Cerebellar nuclear complex (tissue), 1 donor: Measurements from ENCODE around the gene ZNF341.
A peak's percentile ranks its signal among the peaks of the same experiment; 100 is the strongest.

ENCODE experiments used
- DNase-seq, 2 experiments: peaks; one replicate each; lab custom pipeline; 2025; lab: John Stamatoyannopoulos, UW

ZNF341 gene

DNA sequence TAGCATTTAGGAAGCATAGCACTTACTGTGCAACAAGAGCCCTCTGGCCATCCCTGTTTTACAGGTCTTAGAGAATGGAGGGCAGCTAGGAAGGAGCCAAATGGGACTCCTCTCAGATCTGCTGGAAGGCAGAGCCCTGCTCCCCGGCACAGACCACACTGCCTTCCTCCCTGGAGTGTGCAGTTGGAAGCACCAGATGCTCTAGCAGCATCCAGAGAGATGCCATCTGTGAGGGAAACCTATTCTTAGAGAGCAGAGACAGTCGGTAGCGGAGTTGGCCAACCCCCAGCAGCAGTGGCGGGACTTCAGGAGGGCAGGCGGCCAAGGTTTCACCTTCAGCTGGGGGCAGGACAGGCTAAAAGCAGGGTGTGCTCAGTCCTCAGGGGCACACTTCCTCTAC lies 28.9 kb upstream of the ZNF341 start:
- DNase-seq = peak; percentile 65 to 95

DNA sequence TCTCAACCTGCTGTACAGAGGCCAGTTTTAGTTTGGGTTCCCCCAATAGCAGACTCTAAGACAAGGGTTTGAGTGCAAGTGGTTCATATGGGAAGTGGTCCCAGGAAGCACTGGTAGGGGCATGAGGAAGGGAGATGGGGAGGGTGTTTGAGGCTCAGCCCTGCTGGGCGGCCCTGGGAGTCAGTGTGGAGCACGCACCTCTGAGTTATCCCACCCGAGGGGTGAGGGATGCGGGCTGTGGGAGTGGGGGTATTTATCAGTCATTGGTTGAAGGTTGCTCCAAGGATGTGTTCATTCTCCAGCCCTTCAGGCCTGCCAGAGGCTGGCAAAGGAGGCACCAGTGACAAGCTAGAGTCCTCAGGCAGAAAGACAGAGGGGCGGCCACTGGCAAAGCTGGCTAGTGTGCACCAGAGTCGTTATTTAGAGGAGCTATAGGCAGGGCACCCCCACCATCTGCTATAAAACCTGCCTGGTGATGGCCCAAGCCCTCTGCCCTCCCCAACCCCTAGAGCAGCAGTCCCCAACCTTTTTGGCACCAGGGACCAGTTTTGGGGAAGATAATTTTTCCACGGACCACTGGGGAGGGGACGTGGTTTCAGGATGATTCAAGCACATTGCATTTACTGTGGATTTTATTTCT lies 28.2 kb upstream of the ZNF341 start:
- no peak for DNase-seq

DNA sequence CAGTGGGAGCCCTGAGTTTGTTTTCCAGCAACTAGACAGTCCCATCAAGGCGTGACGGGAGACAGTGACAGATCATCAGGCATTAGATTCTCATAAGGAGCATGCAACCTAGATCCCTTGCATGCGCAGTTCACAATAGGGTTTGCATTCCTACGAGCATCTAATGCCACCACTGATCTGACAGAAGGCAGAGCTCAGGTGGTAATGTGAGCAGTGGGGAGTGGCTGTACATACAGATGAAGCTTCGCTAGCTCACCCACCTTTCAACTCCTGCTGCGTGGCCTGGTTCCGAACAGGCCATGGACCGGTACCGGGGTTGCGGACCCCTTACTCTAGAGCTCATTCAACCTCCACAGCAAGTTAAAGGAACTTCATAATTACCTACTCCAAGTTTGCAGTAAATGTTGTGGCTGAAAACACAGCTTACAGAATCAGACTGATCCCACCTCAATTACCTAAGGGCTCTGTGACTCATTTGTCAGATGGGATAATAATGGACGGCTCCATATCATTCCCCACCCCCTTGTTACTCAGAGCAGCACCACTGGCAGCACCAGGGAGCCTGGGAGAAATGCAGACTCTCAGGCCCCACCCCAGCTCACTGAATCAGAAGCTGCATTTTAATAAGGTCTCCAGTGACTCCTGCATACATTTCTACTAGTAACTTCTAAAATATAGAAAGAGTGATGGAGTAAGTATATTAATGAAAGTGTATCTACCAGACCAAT lies 27.4 kb upstream of the ZNF341 start:
- DNase-seq = no peak

DNA sequence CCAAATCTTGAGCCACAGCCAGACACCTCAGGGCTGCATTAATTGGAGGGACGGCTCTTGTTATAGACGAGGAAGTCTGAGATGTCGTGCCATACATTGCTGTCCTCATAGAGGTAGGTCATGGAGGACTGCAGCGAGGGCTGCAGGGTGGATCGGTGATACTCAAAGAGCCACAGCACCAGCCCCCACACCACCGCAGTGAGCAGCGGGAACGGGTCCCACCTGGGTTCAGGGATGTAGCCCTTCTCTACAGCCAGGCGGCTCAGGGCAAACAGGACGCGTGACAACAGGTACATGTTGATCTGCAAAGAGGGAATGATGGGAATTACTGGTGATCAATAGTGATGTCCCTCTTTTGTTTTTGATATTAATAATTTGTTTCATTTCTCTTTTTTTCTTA lies 24.1 kb upstream of the ZNF341 start:
- DNase-seq = no peak

DNA sequence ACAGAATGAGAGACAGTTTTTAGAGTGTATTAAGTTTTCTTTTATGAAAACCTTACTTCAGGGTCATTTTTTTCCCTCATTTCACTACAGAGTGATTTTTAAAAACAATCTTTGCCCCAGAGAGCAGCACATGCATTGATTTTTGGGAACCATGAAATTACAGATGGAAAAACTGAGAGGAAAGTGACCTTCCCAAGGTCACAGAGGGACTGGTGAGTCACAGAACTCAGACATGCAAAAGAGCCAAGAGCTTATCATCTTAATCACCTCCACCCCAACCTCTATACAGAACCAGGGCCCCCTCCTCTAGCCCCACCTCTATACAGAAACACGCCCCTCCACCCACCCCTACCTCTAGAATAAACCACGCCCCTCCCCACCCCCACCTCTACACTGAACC lies 22.4 kb upstream of the ZNF341 start:
- no peak for DNase-seq

DNA sequence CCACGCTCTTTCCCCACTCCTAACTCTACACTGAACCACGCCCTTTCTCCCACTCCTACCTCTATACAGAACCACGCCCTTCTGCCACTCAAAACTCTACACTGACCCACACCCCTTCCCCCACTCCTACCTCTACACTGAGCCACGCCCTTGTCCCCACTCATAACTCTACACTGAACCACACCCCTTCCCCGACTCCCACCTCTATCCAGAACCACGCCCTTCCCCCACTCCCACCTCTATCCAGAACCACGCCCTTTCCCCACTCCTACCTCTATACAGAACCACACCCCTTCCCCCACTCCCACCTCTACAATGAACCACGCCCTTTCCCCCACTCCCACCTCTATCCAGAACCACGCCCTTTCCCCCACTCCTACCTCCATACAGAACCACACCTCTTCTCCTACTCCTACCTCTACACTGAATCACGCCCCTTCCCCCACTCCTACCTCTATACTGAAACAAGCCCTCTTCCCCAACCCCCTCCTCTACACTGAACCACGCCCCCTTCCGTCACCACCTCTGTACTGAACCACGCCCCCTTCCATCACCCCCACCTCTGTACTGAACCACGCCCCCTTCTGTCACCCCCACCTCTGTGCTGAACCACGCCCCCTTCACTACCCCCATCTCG lies 21.8 kb upstream of the ZNF341 start:
- DNase-seq = no peak

DNA sequence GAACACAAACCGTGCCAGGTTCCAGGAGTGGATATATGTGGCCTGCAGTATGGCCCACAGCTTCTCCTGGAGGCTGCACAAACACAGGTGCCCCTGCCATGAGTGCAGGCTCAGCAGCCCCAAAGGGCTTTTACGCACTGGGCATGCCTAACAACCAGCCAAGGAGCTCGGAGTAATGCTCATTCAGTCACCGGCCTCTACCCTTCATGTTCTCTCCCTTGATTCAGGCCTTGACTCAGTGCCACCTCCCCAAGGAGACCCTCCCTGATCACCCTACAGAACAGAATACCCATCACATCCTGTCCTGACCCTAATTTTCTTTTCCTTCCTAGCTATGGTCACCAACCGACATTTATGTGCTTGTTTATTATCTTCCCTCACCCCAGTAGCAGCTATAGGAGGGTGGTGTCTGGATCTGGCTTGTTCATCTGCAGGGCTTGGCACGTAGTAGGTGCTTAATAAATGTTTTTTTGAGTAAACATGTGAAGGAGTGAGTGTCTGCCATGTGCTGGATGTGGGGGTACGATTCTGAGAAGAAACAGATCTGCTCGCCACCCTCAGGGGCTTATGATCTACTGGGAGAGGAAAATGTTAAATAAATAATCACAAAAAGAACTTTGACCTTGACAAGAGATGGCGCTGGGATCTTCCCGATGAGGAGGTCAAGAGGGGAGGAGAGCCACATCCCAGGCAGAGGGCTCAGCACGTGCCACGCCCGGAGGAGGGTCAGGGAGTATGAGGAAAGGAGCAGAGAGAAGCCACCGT lies 20.9 kb upstream of the ZNF341 start:
- no peak for DNase-seq

DNA sequence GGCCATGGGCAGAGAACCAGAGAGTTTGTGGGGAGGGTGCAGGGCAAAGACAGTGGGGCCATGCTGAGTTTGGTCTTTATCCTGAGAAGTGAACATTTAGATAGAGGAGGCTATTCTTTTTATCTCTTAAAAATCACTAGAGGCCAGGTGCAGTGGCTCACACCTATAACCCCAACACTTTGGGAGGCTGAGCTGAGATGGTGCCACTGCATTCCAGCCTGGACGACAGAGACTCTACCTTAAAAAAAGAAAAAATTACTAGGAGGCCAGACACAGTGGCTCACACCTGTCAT lies 20.4 kb upstream of the ZNF341 start:
- no peak for DNase-seq

DNA sequence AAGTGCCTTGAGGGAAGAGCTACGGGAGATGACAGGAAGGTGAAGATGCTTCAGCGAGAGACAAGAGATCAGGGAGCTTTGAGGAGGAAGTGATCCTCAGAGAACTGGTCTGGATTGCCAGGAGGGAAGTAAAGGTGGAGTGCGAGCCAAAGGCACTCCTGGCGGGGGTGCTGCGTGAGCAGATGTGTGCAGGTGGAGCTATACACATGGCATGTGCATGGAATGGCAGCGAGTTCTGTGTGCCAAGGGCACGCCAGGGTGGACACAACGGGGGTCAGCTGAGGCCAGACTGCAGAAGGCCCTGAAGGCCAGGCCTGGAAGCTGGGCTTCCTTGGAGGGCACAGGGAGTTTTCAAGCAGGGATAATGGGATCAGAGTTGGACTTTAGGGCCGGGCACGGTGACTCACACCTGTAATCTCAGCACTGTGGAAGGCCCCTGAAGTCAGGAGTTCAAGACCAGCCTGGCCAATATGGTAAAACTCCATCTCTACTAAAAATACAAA lies 17.9 kb upstream of the ZNF341 start:
- DNase-seq = no peak

DNA sequence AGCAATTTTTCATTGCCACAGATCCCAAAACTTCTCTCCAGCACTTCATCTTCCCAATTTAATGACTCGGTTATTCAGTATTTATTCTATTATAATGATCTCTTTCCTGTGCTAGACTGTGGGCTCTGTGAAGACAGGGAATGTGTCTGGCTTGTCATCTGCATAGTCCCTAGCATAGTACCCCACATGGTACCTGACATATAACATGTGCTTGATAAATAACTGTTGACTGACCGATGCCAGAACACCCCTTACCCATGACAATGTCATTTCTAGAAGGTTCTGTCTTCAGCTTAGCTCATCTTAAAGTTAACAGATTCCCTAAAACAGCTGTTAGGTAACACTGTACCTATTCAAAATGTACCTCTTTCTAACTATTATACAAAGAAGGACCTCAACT lies 15.3 kb upstream of the ZNF341 start:
- no peak for DNase-seq

DNA sequence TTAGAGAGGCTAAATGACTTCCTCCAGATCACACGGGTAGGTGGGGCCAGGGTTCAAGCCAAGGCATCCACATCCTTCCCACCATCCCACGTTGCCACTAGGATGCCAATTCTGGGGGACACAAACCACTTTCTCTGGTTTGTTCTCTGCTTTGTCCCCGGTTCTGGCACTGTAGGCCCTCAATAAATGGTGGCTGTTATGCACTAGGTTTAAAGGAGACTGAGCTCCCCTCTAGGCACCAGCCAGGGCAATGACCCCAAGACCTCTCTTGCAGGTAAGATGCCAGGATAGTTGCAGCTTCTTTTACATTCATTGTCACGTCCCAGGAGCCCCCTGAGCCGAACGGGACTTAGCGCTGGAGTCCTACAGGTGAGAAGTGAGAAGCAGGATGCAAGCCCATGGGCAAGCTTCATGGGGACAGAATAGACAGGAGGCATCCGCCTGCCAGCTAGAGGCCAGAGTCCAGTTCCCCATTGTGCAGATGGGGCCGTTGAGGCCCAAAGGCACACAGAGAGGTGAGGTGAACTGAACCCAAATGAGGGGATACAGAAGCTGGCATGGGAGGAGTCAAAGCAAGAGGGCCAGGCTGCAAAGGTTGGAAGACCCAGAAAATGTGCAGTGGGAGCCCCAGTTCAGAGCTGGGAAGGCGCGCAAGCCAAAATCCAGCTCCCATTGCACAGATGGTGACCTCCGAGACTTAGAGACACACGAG lies 12.4 kb upstream of the ZNF341 start:
- DNase-seq = no peak

DNA sequence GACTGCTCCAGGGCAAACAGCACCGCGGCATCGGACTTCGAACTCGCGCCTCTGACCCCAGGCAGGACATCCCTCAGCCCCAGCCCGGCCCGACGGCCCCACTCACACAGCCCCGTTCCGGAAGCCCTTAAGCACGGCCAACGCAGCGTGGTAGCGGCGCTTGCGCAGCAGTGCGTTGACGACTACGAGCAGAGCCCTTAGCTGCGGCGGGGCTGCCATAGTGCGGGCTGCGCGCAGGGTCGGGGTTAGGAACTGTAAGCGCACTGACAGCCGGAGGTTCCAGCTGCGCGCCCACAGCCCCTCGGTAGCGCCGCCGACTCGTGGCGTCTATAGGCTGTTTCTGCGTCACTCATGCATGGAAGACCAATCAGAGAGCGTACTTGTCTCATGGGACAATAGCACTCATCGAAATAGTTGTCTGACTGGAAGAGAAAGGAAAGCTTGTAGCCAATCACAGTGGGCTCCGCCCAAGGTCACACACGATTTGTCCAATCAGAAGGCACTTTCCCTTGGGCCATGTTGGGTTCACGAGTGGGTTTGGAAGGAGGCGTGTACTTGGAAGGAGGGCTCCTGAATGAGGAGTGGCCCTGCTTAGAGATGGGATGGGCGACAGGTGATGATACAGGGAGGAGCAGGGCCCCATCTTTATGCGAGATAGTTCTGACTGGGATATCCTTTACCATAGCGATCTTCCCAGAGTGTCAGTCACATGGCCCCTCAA lies 11.6 kb upstream of the ZNF341 start, which contains the start of gene PXMP4:
PXMP4 (minus strand) TSS at position 322 of the 721 bp plus-strand sequence; CDS start at position 219, 103 bp downstream.
- DNase-seq = peak; percentile 71 to 87

DNA sequence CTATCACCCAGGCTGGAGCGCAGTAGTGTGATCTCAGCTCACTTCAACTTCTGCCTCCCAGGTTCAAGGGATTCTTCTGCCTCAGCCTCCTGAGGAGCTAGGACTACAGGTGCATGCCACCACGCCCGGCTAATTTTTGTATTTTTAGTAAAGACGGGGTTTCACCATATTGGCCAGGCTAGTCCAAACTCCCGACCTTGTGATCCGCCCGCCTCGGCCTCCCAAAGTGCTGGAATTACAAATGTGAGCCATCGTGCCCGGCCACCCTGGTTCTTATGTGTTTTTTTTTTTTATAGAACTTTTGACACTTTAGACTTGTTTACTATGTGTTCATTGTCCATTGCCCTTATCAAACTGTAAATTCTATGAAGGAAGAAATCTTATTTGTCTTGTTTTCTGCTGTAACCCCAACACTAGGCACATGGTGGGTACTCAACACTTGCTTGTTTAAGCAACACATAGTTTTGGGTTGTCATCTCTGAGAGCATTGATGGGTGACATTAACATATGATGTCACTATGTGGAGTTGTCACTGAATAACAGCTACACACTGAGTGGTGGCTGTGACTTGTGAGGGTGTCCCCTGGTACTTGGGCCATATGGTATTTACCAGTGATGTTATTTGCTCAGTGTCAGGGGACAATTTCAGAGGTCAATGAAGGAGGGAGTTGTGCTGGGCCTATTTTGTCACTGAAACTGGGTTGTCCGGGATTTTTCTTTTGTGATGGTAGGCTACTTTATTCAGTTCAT lies 10.2 kb upstream of the ZNF341 start:
- no peak for DNase-seq

DNA sequence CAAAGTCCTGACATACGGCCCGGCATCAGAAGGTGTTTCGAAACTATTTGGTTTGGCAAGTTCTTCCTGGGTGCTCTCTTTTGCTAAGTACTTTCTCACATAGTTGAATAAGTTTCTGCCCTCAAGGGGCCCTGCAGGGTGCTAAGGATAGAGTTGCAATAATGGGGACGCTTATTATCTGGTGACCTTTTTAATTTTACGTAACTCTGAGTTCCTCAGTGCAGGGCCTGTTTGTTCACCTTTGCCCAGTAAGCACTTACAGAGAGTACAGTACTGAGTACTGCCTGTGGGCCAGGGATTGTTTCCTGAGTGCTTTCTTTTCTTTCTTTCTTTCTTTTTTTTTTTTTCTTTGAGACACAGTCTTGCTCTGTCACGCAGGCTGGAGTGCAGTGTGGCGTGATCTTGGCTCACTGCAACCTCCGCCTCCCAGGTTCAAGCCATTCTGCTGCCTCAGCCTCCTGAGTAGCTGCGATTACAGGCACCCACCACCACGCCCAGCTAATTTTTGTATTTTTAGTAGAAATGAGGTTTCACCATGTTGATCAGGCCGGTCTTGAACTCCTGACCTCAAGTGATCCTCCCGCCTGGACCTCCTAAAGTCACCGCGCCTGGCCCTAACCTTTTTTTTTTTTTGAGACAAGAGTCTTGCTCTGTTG lies 7.2 kb upstream of the ZNF341 start:
- no peak for DNase-seq

DNA sequence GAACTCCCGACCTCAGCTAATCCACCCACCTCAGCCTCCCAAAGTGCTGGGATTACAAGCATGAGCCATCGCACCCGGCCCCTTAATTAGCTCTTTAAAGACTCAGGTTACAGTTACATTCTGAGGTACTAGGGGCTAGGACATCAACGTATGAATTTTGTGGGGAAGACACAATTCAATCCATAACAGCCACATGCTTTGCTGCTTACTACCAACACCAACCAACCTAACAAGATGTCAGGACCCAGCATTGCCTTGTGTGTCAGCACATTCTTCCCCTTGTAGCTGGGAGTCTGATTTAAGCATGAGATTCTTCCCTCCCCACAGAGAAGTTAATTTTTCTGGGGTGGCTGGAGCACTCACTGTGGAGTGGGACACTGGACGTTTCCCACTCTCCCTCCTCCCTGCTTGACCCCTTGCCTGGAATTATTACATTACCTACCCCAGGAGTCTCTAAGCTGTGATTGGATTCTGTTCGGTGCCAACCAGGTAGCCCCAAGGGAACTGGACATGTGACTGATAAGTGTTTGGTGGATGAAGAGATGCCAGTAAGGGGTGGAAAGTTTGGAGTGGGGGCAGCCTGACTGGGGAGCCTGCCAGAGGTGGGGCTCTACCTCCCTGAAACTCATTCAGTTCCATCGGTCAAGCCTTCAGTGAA lies 6.1 kb upstream of the ZNF341 start:
- no peak for DNase-seq

DNA sequence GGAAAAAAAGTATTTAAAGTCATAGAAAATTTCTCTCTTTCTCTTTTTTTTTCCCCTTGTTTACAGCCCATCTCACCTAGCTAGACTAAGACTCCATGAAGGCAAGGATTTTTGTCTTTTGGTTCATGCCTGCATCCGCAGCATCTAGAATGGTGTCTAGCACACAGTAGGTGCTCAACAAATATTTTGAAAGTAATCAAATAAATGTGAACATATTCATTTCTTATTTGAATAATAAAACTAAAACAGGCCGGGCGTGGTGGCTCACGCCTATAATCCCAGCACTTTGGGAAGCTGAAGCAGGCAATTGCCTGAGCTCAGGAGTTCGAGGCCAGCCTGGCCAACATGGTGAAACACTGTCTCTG lies 4.7 kb upstream of the ZNF341 start:
- DNase-seq = no peak

DNA sequence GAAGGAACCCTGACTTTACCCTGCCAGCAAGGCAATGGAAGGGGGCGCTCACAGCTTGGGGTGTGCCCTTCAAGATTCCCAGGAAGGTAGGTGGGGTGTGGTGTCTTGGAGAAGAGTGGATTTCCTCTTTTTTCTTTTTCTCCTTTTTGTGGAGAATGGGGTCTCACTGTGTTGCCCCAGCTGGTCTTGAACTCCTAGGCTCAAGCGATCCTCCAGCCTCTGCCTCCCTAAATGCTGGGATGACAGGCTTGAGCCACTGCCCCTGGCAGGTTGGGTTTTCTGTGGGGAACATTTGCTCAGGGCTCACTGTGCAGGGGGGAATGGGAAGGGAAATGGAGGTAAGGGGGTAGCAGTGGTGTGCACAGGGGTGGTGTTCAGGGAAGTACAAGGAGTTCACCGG lies 4.0 kb upstream of the ZNF341 start:
- DNase-seq = no peak

DNA sequence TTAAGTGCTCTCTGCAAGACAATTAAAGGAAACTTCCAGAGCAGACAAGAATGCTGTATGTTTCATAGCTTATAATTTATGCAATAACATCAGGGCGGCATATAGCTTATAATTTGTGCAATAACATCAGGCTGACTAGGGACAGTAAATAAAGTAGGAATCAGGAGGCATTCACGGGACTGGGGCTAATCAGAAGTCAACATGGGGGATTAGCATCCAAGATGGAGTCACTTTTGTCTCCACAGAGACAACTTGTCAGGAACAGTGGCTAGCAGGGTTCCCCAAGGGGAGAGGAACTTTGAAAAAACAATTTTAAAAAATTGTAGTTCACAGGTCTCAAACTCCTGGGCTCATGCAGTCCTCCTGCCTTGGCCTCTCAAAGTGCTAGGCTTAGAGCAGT lies 3.3 kb upstream of the ZNF341 start:
- no peak for DNase-seq

DNA sequence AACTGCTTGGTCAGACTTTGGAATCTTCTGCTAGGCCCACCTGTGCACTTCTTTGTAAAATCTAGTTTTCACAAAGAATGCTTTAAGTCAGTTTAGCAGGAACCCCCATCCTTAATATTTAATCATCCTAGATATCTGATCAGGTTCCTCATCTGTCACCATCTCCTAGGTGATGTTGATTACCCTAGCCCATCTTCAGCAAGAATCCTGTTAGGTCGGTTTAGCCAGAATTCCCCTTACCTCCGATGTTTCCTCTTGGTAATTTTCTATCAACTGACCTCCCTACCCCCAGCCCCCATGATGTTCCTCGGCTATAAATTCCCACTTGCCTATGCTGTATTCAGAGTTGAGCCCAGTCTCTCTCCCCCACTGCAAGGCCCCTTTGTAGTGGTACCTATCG lies 2.7 kb upstream of the ZNF341 start:
- DNase-seq = no peak
